ENCODE data around the gene FGD4. TPM values are rescaled to one million over a fixed set of nuclear protein-coding genes. Genes with fewer than 3 reads are reported as not detected.

Gene FGD4
- total RNA-seq, 2 donors from 2014 or later, result 24.3 to 49.3 TPM

GRCh38 chr12:32585680-32586079, 186.3 kb downstream of the FGD4 start:
- TF ChIP-seq POLR2AphosphoS5 (IDR thresholded peaks at IDR 0.05) (no peak), CTCF (IDR thresholded peaks at IDR 0.05) (no peak), POLR2A (IDR thresholded peaks at IDR 0.05) (no peak)
- Histone ChIP-seq H3K4me3 (no peak overlapping the region), H3K36me3 (no peaks in the 10 kb centered on the region), H3K27ac (no peak overlapping the region), H3K4me1 (replicated peaks) (no peaks in the 10 kb centered on the region), H3K9me3 (no peaks in the 10 kb centered on the region), H3K27me3 (replicated peaks; ENCODE audit: insufficient read depth) (no peaks in the 10 kb centered on the region)
- DNase-seq (ENCODE audit: low spot score), result no peak
- WGBS, result 93% methylated on average over 5 of the region's 5 CpGs
- intact Hi-C loops (cut with DNase I), result no loop called here

- Histone ChIP-seq H3K4me1 (replicated peaks) (no peaks in the 10 kb centered on the region), H3K27ac (no peak overlapping the region), H3K36me3 (no peaks in the 10 kb centered on the region), H3K27me3 (replicated peaks; ENCODE audit: insufficient read depth) (no peaks in the 10 kb centered on the region), H3K4me3 (no peak overlapping the region), H3K9me3 (no peaks in the 10 kb centered on the region)
- TF ChIP-seq CTCF (IDR thresholded peaks at IDR 0.05), result no peak
- TF ChIP-seq POLR2A (IDR thresholded peaks at IDR 0.05), result no peak
- TF ChIP-seq POLR2AphosphoS5 (IDR thresholded peaks at IDR 0.05), result no peak
- intact Hi-C loops (cut with DNase I), result no loop called here
- no peak for DNase-seq (ENCODE audit: low spot score)
- 63% methylated on average over 2 of the region's 2 CpGs for WGBS
These were observed 187.0 kb downstream of the FGD4 start for GRCh38 chr12:32586390-32586789.

GRCh38 chr12:32587581-32588495, 188.5 kb downstream of the FGD4 start:
- Histone ChIP-seq H3K36me3 (no peaks in the 10 kb centered on the region), H3K27ac (no peak overlapping the region), H3K4me1 (replicated peaks) (no peaks in the 10 kb centered on the region), H3K4me3 (no peak overlapping the region), H3K9me3 (no peaks in the 10 kb centered on the region), H3K27me3 (replicated peaks; ENCODE audit: insufficient read depth) (no peaks in the 10 kb centered on the region)
- no peak for DNase-seq (ENCODE audit: low spot score)
- no peak for TF ChIP-seq POLR2AphosphoS5 (IDR thresholded peaks at IDR 0.05)
- TF ChIP-seq CTCF (IDR thresholded peaks at IDR 0.05), result no peak
- no peak for TF ChIP-seq POLR2A (IDR thresholded peaks at IDR 0.05)
- WGBS, result 92% methylated on average over 4 of the region's 4 CpGs
- intact Hi-C loops (cut with DNase I), result no loop called here

DNA sequence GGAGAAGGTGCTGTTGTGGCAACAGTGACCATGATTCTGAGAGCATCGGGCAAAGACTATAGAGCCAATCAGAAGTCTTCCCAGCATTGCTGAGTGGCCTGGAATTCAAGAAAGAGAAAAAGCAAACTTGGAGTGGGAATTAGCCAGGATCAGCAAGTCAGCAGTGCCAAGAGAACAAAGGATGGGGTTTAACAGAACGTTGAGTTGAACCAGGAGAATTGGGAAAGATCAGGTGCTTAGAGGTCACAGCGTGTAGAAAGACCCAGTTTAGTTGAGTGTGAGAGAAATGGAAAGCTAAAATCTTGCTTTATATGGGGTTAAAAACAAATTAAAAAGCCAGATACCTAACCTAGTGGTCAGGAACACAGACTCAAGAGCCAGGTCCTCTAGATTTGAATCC, 189.2 kb downstream of the FGD4 start:
- intact Hi-C loops (cut with DNase I), result no loop called here
- no peak for TF ChIP-seq POLR2AphosphoS5 (IDR thresholded peaks at IDR 0.05)
- no peak for TF ChIP-seq POLR2A (IDR thresholded peaks at IDR 0.05)
- no peak for TF ChIP-seq CTCF (IDR thresholded peaks at IDR 0.05)
- no peaks in the 10 kb centered on the region for H3K4me1 ChIP-seq (replicated peaks)
- 74% methylated on average over 3 of the region's 3 CpGs for WGBS
- H3K27me3 ChIP-seq (replicated peaks; ENCODE audit: insufficient read depth), result no peaks in the 10 kb centered on the region
- H3K4me3 ChIP-seq, result no peak overlapping the region
- no peak overlapping the region for H3K27ac ChIP-seq
- no peaks in the 10 kb centered on the region for H3K36me3 ChIP-seq
- H3K9me3 ChIP-seq, result no peaks in the 10 kb centered on the region
- no peak for DNase-seq (ENCODE audit: low spot score)

All from prostate gland (tissue), 2 donors.